GM21723 (cell line): ENCODE results near the gene MSX1.
"Not testable (repeated sequence)": the region's sequence is repeated elsewhere in the genome, so short reads cannot be mapped to it uniquely, and the experiment has no call there.

ENCODE experiments used
- ATAC-seq: cut with Tn5 transposase; IDR thresholded peaks from one replicate; pipeline ENCODE4 v1.9.1; 2021; ENCODE audit warnings: mild to moderate bottlenecking, moderate library complexity; ENCODE audit not compliant: unreplicated experiment

Gene MSX1

DNA sequence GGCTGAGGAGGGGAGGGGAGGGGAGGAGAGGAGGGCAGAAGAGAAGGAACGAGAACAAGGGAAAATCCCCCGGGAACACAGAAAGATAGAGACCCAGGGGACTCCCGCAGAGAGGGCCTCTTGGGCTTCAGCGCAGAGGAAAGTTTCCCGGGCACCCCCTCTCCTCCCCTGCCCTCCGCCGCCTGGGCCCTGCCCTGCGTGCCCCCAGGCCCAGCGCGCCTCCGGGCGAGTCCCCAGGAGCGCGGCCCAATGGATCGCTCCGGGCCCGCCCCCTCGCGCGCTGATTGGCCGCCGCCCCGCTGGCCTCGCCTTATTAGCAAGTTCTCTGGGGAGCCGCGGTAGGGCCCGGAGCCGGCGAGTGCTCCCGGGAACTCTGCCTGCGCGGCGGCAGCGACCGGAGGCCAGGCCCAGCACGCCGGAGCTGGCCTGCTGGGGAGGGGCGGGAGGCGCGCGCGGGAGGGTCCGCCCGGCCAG, at the start of gene MSX1:
MSX1 (plus strand) TSS at position 341 of the 474 bp plus-strand sequence. CDS start 235 bp downstream, outside the sequence.
- ATAC-seq = peak; percentile 91

DNA sequence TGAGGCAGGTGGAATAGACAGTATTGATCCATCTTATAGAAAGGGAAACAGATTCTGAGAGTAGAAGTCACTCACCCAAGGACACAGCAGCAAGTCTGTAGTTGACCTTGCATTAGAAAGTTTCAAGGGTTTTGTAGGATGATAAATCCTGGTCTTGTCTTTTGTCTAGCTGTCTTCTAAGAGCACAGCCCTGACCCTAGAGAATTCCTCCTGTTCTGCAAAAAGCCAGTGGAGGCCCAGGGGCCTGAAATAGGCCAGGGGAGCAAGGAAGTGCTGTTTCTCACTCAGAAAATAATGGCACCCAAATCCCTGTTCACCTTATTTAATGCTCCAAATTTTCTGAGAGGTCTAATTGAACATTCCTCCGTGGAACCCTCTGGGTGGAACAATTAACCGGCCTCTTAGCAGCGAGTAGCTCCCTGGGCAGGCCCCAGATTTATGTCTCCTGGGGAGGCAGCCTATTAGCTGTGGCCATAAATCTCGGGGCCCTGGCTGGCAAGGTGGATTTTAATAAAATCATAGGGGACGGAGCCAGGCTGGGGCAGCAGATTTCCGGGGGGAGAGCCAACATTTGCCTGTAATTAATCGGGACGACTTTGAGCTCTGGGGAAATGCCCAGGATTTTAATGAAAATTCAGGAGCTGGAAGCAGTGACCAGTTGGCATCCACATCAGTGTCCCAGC, 49.2 kb upstream of the MSX1 start:
- ATAC-seq = no peak

DNA sequence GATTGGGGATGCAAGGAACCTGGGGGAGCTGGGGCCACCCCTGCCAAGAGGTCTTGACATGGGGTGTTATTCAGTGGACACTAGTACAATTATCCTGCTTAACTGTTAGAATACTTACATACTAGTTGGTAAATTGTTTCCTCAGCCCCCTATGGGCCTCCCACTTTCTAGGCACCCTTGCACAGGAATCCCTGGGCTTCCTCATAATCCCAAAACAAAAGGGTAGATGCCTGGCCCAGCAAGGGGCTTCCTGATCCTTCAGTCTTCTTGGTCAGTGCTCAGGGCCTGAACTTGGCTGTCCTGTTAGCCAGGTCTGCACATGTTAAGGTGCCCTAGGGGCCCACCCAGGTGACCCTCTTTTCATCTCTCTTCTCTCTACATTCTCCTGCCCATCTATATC, 48.7 kb upstream of the MSX1 start:
- no peak for ATAC-seq

DNA sequence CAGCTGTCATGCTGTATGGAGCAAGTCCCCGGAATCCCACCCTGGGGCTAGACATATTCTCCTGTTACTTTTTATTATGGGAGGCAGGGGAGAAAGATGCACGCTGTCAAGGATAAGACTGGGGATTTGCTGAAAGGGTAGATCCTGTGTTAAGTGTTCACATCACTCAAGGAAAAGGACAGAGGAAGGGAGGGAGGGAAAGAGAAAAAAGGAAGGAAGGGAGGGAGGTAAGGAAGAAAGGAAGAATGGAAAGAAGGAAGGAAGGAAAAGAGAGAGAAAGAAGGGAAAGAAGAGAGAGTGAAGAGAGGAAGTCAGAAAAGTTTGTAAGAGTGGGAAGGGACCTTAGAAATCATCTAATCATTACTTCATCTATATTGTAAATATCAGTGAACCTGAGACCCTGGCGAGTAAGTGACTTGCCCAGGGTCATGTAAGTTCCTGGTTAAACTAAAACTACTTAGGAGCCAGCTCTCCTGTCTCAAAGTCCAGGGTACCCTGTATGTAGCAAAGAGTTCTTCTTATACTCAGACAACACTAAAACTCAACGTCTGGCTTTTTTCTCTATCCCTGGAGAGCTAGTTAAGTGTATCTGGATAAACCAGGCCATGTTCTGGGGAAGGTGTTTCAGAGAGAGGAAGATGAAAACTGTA, 47.2 kb upstream of the MSX1 start:
- ATAC-seq = no peak

DNA sequence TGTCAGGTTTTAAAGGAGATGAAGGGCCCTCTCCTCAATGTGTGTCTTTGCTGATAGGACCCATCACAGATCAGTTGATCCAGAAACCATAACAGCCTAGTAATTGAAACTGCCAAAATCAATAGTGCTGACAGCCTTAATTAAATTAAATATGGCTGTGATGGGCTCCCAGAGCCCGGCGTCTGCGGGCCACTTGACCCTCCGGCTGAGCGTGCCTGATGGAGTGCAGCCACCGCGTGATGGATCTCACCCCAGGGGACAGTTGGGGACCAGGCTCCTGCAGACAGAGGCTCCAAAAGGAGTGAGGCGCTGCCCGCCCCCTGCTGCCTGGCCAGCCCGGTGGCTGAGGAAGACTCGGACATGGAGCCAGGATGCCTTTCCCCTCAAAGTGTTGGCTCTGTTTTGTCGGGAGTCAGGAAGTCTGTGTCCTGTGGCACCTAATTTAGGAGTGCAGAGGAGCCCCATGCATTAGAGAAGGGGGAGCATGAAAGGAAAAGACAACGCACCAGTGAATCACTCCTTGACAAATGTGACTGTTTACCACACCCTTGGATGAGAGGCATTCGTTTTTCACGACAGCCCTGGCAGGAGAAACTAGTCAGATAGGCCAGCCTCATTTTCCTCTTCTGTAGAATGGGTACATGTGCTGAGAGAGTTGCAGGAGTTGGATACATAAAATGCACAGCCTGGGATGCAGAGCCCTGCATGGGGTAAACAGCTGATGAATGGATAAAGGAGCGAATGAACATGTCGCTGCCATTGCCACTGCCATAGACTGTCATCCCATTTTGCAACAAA, 40.9 kb upstream of the MSX1 start:
- ATAC-seq = no peak

DNA sequence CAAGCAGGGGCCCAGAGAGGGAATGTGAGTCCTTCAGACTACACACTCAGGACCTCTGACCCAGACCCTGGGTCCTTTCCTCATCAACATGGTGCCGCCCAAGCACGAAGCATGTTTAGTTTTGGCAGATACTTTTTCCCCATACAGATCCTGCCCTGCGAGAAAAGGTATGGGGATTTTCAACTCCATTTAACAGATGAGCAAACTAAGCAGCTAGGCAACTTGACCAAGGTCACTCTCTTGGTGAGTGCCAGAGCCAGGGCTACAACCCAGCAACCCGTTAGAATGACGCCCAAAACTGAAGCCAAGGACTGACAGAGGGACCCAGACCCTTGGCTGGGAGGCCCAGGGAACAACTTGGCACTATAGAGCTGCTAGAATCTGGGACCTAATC, 40.3 kb upstream of the MSX1 start:
- ATAC-seq = no peak

DNA sequence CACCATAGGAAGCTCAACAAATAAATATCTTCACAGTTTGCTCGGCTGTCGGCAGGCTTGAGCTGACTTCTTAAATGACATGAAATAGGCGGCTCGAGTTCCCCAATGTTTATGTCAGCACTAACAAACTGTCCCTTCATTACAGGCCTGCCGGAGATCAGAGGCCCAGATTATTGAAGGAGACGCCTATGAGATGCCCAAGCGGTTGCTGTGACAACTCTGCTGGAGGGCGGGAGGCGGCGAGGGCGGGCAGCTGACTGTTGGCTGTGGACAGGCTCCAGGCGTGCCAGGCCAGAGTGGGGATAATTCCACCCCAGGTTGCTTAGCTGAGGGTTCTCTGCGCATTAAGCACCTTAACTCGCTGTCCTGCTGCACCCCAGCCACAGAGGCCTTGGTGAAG, 39.2 kb upstream of the MSX1 start:
- no peak for ATAC-seq

DNA sequence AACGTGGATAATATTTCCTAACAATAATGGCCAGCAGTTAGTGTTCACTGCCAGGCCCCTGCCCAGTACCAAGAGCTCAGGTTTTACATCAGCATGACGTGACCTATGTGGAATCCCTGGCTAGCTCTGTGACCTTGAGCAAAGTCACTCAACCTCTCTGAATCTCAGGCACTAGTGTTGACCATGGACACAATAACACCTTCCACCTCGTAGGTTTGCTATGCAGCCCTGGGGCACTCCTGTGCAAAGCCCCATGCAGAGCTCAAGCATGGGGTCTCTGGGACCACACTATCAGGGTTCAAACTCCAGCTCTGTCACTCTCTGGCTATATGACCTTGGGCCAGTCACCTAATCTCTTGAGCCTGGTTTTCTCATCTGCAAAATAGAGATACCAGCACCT, 38.7 kb upstream of the MSX1 start:
- no peak for ATAC-seq

DNA sequence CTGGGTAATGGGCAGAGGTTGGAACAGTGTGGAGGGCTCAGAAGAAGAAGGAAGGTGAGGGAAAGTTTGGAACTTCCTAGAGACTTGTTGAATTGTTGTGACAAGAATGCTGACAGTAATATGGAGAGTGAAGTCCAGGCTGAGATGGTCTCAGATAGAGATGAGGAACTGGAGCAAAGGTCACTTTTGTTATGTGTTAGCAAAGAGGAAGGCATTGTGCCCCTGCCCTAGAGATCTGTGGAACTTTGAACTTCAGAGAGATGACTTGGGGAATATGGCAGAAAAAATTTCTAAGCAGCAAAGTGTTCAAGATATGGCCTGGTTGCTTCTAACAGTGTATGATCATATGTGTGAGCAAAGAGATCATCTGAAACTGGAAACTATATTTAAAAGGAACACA, 37.9 kb upstream of the MSX1 start:
- ATAC-seq = no peak

DNA sequence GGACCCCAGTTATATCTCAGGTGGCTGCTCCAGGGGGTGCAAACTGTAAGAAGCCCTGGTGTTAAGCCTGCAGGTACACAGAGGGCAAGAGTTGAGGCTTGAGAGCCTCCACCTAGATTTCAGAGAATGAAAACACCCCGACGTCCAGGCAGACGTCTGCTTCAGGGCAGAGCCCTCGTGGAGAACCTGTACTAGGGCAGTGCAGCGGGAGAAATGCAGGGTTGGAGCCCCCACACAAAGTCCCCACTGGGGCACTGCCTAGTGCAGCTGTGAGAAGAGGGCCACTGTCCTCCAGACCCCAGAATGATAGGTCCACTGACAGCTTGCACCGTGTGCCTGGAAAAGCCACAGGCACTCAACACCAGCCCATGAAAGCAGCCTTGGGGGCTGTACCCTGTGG, 37.2 kb upstream of the MSX1 start:
- ATAC-seq = not testable (repeated sequence)

DNA sequence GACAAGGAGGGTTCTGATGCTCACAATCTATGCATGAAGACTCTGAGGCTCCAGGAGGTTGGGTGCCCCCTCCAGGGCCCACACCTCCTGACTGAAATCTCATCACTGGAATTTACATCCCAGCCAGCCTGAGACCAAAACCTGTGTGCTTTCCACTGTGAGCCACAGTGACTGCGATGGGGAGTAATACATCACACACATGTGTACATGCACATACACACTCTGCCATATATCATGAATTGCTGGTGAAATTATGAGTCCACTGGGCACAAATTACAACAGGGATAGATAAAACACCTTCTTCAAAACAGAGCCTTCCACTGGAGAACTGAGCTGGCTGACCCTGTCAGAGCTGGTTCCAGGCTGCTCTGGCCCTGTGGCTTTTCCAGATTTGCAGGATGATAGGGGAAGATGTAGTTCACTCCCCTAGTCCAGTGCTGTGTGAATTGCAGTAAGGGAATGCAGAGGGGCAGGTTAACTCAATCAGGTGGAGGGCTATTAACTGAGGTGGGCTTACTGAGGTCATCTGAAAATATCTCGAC, 35.8 kb upstream of the MSX1 start:
- ATAC-seq = no peak

DNA sequence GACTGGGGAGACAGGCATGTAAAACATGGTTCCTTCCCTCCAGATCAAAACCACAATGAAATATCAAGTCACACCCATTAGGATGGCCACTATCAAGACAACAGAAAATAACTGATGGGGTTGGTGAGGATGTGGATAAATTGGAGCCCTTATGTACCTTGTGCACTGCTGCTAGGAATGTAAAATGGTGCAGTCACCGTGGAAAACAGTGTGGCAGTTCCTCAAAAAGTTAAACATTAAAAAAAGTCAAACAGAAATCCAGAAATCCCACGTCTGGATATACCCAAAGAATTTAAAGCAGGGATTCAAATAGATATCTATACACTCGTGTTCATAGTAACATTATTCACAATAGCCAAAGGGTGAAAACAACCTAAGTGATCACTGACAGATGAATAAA, 35.2 kb upstream of the MSX1 start:
- ATAC-seq = no peak

DNA sequence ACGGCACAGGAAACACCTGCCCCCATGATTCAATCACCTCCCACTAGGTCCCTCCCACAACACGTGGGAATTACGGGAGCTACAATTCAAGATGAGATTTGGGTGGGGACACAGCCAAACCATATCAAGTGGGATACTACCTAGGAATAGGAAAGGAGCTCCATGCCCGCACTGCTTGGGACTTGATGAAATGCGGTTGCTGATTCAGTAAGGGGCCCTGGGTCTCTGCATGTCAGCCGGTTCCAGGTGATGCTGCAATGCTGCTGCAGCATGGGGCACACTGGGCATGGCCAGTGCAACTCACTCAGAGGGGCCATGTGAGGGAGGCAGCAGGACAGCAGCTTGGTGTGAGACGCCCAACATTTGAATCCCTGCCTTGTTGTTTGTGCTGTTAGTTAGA, 34.0 kb upstream of the MSX1 start:
- ATAC-seq = no peak

DNA sequence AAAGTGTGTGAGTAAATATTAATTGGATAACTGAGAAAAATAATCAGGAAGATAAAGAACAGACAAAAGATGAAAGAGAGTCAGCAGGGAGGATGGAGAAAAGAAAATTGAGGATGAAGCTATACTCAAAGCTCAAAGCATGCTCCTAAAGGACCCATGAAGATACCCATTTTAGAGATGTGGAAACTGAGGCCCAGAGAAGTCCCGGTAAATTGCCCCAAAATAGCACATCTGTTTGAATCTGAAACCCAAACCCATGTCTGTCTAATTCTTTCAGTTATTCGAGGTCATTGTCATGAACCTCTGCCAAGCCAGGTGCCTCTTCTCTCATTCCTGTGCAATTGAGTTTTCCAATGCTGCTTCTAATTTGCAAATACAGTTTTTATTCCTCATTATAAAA, 29.6 kb upstream of the MSX1 start:
- ATAC-seq = no peak

DNA sequence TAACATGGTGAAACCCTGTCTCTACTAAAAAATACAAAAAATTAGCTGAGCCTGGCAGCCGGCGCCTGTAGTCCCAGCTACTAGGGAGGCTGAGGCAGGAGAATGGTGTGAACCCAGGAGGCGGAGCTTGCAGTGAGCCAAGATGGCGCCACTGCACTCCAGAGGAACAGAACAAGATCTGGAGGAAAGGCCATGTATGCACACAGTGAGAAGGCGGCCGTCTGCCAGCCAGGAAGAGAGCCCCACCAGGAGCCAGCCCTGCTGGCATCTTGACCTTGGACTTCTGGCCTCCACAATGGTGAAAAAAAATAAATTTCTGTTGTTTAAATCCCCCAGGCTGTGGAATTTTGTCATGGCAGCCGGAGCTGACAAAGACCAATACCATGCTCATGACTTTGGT, 28.2 kb upstream of the MSX1 start:
- no peak for ATAC-seq

DNA sequence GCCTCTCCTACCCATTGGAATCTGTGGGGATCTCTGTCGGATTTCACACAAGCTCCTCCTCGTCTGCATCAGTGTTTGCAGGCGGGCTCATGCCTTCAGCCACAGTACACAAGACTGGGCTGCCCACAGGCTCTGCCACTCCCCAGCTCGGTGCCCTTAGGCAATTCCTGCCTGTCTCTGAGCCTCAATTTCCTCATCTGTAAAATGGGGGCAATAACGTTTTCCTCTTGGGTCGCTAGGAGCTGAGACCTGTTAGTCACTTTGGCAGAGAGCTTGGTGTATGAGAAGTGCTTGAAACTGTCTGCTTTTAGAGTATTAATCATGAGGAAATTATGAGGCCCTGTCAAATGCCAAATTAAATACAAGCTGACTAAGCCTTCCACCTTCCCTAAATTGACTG, 27.6 kb upstream of the MSX1 start:
- ATAC-seq = no peak

DNA sequence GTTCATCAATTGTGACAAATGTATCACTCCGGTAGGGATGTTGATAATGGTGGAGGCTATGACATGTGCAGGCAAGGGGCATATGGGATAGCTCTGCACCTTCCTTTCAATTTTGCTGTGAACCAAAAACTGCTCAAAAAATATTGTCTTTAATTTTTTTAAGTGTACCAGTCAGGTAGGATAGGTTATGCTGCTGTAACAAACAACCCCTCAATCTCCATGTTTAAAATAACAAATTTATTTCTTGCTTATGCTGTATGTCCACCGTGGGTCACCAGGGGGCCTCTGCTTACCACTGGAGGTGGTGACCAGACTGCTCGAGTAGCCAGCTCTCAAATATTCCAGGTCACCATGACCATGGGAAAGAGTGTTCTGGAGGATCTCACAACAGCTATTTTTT, 23.4 kb upstream of the MSX1 start:
- ATAC-seq = no peak

DNA sequence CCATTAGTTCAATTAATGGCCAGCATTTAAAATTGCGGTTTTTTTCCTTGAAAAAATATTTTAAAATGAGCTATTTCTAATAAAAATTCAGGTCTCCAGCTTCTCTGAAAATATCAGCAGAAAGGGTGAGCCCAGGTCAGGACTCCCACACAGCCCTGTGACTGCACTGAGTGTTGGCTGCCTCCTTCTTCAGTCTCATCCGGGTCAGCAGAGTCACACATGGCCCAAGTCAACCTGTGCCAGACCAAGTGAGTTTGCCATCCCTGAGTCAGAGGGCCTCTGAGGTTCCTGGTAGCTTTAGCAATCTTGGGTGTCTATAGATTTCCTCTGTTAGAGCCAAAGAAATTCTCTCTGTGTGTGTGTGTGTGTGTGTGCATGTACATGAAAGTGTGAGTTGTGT, 22.1 kb upstream of the MSX1 start:
- ATAC-seq = no peak

DNA sequence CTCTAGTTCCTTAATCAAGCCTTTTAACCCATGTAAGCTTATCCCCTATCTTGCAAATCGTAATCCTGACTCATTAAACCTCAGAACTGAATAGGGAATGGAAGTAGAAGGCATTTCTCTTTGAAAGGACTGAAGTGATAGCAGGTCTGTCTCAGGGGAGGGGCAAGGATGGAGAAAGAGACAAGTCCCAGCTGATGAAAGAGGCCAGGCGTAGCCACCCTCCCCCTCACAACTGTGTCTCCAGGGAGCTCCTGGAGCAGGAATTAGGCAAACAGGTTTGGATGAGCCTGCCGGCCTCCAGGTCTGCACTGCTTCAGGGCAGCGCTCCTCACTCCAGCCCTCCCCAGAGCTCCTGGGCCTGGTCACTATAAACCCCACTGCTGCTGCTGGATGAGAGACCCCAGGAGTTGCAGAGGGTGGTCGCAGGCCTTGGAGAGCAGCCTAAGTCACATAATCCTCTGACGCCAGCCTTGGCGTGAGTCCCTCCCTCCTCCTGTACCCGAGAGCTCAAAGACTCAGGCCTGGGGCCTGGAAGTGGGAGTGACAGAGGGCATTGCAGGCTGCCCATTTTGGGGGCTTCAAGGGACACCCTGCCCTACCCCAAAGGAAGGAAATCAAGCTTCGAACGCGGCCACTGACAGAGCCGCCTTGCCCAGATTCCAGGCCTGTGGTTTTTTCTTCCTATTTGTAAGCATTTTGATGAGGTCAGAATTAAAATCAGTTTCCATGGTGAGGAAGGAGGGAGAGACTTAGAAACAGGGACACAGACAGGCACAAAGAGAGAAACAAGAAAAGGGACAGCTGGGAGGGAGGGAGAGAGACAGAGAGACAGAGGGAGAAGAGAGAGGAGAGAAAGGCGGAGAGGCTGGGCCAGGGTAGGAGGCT, 21.2 kb upstream of the MSX1 start:
- no peak for ATAC-seq

DNA sequence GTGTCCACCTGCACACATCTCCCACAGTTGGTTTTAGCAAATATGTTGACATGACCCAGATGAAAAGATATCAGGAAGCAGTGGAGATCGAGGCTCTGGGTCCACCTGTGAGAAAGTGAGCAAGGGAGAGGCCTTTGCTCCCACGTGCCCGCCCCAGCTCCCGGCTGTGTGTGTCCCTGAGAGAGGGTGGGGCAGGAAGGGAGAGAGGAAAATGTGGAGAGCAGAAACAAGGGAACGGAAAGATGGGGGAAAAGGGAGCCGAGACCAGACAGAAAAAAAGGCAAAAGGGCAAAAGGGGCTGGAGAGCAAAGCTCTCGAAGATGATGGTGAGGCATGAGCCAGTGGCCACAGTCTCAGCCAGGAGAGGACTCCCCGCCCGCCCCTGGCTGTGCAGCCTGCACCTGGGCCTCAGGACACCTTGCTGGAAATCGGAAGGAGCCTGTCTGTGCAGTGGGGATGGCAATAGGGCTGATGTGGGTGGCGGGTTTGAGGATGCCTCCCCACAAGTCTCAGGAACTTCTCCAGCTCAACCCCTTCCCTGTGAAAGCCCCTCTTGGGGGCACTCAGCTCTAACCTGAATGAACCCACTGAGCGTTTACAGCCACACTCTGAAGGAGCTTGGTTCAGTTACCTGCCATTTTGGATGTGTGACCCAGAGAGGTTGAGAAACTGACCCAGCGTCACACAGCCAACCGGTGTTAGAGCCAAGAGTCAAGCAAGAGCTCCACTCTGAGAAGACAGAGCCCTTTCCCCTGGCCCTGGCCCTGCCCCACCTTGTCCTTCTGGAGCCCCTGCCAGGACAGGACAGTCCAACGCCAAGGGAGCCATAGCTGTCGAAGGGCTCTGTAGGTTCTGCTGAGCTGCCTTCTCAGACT, 20.3 kb upstream of the MSX1 start:
- ATAC-seq = no peak
